Lung microvascular endothelial cell (primary cell): Measurements from ENCODE around the gene KIAA1328. TPM values are rescaled to one million over a fixed set of nuclear protein-coding genes. Genes with fewer than 3 reads are reported as not detected.

Experiments
- DNase-seq, 2 donors: peaks; one replicate each; pipeline versions ENCODE4 v3.0.0 to v3.0.0-alpha.2; 2010; ENCODE audit warnings: low read depth in 2 of 2
- total RNA-seq: library from RNA; depleted of rRNA; stranded (reverse); fragments of >200 nt; gene quantifications from 2 replicates; pipeline ENCODE4 v1.2.1, GENCODE V29; 2014

The KIAA1328 gene
- total RNA-seq, 1 donor from 2014 or later, result 4.2 TPM

DNA sequence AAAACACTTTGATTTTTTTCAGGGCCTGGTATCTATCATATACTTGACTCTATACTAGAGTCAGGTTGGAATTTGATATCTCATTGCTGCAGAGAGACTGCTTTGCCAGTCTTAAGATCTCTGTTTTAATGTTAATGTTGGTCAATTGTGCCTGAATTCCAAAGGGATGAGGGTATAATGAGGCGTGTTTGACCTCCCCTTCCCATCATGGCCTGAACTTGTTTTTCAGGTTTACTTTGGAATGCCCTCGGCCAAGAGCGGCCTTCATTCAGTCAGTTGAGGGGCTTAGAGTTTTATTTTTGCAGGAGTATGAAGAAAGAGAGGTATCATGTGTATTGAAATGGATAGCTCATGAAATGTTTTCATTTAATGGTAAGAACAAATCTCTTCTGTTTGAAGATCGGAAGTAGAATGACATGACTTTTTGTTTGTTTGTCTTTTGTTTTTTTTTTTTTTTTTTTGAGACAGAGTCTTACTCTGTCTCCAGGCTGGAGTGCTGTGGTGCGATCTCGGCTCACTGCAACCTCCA lies 119.0 kb downstream of the KIAA1328 start:
- DNase-seq, result no peak

GRCh38 chr18:36950282-36950681 lies 121.4 kb downstream of the KIAA1328 start:
- no peak for DNase-seq

DNA sequence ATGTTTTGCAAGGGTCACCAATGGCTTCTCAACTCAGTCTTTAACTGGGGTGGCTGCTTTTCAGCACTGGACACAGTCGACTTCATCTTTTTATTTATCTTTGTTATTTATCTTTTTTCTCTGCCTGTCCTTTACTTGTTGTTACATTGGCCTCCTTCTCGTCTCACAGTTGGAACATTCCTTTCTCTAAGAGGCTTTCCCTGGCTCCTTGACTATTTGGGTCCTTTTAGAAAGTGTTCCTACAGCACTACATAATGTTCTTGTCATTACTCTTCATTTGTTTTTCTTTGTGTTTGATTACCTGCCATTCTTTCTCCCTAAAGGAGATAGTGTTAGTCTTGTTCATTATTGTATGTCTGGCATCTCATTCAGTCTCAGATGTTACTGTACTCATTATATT lies 122.0 kb downstream of the KIAA1328 start:
- DNase-seq, result no peak

- DNase-seq, result no peak
Measured at GRCh38 chr18:36953047-36953446, 124.1 kb downstream of the KIAA1328 start.

- DNase-seq, result no peak
Measured at GRCh38 chr18:36960038-36960437, 131.1 kb downstream of the KIAA1328 start.

DNA sequence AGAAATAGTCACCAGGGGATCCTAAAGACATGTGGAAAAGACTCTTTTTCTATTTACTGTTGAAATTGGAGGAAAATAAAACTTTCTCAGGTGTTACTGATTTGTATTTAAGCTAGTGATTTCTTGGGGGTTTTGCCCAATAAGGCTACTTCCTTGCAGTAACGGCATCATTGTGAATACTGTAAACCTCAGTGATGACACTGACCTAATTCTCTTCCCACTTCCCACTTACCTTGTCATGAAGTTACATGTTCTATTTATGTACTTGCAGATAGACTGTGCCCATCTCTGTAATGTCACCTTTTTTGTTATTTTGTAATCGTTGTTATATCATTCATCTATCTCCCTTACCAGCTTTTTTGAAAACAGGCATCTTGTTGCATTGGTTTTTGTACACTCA lies 134.5 kb downstream of the KIAA1328 start:
- no peak for DNase-seq

GRCh38 chr18:36974686-36975085 lies 145.8 kb downstream of the KIAA1328 start:
- no peak for DNase-seq

GRCh38 chr18:36977121-36977520 lies 148.2 kb downstream of the KIAA1328 start:
- DNase-seq, result no peak

GRCh38 chr18:36993068-36993467 lies 164.1 kb downstream of the KIAA1328 start:
- peak in 1 of 2 donors; percentile 61 for DNase-seq

DNA sequence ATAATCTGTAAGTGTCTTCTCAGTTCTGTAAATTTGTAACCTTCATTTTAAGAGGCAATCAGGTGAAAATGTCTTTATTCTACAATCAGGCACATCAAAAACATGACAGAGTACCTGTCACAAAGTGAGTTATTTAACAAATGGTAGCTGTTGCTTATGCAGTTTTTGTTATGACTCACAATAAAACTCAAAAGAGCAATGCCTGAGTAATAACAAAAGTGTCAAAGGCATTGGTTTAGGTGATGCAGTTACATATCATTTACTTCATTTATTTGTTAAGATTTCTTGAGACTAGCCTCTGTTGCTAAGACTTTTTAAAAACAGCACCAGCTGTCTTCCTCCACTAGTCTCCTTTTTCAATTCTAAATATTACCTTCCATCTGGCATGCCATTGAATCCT lies 177.8 kb downstream of the KIAA1328 start:
- DNase-seq, result no peak

DNA sequence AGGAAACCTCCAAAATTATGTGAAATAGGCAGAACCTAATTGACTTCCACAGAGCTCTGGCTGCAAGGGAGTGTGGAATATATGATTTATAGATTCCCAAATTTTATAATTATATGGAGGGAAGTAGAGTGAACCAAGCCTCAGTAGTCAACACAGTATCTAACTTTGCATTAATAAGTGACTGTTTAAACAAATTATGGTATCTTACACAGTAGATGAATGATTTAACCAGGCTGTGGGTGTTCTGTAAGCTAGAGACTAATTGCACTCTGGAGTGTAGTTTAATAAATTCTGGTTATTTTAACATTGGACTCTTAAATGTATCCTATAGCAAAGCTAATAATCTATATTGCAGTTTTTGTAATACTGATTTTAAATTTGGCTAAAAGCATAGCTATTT lies 183.5 kb downstream of the KIAA1328 start:
- no peak for DNase-seq

DNA sequence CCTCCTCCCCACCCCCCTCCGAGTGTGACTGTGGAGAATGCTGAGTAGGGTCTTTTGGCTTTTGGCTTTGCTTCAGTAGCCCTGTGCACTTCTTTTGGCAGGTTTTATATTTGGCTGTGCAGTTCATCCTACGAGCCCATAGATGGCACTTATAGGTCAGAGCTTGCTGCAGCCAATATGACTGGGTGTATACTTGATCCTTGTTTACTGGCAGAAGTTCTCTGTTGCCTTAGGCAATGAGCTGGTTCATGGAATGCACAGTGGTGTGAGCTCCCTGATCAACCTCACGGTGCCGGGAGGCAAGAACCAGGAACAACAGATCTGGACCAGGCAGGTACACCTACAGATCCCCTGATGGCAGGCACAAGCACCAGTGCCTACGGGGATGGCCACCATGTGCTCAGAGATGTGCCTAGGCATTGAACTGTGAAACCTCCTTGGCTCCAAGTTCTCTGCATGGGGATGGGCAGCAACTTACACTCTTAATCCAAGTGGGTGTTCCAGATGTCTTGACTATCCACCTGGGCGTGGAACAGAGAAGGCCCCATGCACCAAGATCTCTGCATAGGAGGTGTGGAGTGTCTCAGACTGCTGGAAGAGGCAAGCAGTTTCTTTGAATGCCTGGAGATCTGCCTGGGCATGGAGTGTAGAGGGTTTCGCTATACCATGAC lies 190.4 kb downstream of the KIAA1328 start:
- peak in 1 of 2 donors; percentile 2 for DNase-seq

DNA sequence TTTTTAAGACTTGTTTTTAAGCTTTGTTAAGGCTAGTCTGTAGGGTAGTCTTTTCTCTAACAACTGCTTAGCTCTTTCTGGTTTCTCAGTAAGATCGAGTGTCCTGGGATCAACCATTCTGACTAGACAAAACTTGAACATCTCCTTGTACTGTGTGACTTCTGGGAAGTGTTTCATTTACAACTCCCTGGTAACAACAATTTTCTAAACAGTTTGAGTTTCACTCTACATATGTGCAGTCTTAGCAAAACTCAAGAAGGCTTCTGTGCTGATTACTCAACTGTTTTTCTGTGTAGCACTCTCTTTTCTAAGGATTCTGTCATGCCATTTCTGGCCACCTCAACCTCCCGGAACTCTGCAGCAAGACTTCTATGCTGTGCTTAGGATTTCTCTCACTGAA lies 204.5 kb downstream of the KIAA1328 start:
- DNase-seq, result no peak

DNA sequence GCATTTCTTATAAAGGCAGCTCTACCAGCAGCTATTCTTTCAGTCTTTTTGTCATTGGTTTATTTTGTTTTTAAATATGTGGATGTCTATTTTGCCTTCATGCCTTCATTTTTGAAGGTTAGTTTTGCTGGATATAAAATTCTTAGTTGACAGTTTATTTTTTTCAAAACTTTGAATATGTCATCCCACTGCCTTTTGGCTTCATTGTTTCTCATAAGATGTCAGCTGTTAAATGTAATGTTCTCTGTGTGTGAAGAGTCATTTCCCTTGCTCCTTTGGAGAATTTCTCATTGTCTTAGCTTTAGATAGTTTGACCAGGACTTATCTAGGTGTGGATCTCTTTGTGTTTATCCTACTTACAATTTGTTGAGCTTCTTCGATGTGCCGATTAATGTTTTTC lies 213.5 kb downstream of the KIAA1328 start:
- DNase-seq, result no peak

GRCh38 chr18:37055137-37055802 lies 226.3 kb downstream of the KIAA1328 start:
- DNase-seq, result no peak

GRCh38 chr18:37064187-37064586 lies 235.3 kb downstream of the KIAA1328 start:
- no peak for DNase-seq

- DNase-seq, result no peak
Measured at GRCh38 chr18:37065254-37065653, 236.3 kb downstream of the KIAA1328 start.

DNA sequence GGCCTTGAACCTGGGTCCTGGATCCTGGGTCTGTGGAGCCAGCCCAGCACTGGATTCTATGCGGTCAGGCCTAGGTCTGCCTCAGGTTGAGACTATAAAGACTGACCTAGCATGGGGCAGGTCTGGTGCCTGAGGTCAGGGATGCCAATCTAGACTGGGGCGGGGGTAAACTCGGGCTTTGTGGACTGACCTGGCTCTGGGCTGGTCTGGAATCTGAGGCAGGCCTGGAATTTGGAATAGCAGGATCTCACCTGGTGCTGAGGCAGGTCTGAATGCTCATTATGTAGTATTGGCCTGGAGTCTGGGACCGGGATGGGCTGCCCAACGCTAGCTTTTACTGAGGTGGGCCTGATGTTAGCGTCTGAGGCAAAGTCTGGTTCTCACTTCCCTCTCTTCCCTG lies 256.0 kb downstream of the KIAA1328 start:
- no peak for DNase-seq

DNA sequence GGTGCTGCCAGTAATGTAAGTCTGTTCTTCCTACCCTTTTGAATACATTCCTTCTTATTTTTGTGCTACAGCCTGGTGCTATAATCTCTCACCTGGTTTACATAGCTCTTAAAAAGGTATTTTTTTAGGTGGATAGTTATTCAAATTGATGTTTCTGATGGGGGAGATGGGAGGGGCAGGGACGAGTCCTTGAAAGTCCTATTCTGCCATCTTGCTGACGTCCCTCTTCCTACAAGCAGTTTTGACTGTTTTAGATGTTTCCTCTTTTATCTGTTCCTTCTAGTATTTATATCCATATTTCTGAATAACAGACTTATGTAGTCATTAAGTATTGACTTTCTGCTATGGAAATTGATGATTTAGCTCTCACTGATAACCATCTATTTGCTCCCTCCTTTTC lies 256.4 kb downstream of the KIAA1328 start:
- no peak for DNase-seq

DNA sequence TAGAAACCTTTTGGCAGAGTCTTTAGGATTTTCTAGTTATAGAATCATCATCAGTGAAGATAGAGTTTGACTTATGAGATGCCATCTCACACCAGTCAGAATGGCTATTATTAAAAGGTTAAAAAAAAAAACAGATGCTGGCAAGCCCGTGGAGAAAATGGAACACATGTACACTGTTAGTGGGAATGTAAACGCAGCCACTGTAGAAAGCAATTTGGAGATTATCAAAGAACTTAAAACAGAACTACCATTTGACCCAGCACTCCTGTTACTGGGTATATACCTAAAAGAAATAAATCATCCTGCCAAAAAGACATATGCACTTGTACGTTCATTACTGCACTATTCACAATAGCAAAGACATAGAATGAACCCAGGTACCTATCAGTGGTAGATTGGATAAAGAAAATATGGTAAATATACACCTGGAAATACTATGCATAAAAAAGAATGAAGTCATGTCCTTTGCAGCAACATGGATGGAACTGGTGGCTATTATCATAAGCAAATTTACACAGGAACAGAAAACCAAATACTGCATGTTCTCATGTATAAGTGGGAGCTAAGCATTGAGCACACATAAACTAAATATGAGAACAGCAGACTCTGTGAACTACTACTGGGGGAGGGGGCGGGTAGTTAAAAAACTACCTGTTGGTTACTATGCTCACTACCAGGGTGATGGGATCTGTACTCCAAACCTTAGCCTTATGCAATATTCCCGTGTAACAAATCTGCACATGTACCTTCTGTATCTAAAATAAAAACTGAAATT lies 279.0 kb downstream of the KIAA1328 start:
- no peak for DNase-seq

DNA sequence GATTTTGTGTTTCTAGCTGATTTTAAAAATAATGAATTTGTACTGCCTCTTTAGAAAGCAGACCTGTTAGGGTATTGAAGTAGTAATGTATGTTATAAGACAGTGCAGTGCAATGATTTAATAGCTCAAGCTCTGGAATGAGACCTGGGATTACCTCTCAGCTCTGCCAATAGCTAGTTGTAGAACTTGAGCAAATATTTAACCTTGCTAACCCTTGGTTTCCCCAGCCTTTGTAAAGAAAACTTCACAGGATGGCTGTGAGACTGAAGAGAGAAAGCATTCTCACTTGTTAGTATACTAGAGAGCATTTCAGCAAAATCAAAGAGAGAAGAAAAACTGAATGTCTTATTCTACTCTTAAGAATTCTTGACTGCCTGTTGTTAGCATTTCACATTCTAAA lies 293.9 kb downstream of the KIAA1328 start:
- no peak for DNase-seq

DNA sequence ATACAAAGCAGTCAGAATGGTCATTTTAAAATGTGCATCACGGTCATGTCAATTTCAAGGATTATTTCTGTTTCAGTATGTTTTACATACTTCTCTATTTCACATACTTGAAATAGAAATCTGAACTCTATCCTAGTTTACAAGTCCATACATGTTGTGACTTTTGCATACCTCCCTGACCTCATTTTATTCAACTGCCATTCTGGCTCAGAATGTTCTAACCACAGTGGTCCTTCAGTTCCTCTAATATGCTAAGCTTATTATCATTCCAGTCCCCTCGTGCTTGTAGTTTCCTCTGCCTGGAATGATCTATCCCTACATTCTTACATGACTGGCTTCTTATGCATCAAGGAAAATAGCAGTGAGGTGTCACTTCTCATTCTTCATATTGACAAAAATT lies 295.6 kb downstream of the KIAA1328 start:
- DNase-seq, result no peak
